CD1c-positive myeloid dendritic cell (primary cell): ENCODE measurements around the gene CRAT.

Experiments
- DNase-seq: peaks from one replicate; pipeline ENCODE4 v3.0.0-alpha.2; 2016; ENCODE audit errors: extremely low spot score

CRAT gene

DNA sequence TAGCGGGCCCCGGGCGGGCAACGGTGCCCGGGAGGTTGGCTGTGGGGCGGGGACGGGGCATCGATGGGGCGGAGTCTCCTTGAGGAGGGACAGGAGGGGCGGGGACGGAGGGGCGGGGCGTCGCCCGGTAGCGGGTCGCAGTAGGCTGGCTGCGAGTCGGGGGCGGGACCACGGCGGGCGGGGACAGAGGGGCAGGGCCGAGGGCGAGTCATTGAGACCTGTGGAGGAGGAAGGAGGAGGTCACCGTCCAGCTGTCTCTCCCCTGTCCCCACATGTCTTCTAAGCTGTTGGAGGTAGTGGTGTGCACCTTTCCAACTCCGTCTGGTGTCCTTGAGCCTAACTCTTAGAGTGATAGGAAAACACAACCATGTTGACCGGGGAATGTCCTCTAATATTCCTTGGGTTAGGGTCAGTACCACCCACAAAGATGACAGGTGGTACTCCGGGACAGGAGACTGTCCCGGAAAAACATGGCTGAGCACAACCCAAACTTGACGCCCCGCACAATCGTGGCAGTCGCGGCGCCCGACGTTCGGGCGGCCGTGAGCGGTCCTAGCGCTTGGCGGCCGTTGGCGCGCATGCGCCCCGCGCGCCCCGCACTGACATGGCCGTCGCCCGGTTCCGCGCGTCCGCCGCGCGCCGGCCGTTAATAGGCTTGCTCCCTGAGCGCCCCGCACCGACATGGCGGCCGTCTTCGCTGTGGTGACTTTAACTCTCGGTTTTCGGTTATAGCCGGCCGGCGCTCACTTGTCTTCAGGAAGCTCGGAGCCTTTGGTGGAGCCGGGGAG lies at the start of gene CRAT, which contains the start of gene PTPA:
TSS of gene CRAT (minus strand) at position 54 of the 788 bp plus-strand sequence. CDS start 284 bp downstream, outside the sequence.
TSS of gene PTPA (plus strand) at position 676 of the 788 bp plus-strand sequence. CDS start 186 bp downstream, outside the sequence.
- peak; percentile 97 for DNase-seq

DNA sequence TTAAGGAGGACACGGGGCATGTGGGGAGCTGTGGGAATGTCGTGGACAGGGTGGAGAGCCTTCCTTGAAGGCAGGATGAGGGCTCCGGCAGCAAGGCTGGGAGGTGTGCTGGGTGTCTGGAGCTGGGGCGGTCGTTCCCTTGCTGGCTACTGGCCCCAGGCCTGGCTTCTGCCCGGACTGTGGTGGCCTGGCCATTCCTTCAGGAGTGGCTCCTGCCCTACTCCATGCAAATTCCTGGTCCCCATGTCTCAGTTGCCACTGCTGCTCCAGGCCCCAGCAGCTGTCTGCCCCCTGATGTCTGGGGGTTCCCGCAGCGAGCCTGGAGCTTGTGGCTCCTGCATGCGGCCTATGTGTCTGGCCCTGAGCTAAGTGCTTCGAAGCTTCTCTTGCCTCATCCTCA lies 45.6 kb upstream of the CRAT start:
- DNase-seq = no peak

- DNase-seq = no peak
These were observed 44.4 kb upstream of the CRAT start for GRCh38 chr9:129154866-129155477.

GRCh38 chr9:129151469-129151868 lies 40.9 kb upstream of the CRAT start:
- DNase-seq = no peak

GRCh38 chr9:129150672-129151211 lies 40.1 kb upstream of the CRAT start:
- no peak for DNase-seq

DNA sequence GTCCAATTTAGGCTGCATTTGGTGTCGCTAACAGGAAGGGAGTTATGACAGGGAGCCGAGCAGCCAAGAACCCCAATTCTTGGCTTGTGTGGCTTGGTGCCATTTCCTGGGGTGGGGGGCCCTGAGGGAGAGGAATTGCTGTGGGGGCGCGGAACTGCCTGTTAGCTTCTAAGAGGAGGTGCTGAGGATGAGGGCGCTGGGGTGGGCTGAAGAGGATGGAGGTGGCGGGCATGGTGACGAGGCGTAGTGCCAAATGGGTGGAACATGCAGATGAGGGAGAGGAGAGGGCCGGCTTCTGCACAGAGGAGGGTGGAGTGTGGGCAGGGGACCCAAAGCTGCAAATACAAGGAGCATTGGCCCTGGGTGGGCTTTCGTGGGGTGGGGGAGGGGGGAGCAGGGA lies 39.5 kb upstream of the CRAT start:
- no peak for DNase-seq

DNA sequence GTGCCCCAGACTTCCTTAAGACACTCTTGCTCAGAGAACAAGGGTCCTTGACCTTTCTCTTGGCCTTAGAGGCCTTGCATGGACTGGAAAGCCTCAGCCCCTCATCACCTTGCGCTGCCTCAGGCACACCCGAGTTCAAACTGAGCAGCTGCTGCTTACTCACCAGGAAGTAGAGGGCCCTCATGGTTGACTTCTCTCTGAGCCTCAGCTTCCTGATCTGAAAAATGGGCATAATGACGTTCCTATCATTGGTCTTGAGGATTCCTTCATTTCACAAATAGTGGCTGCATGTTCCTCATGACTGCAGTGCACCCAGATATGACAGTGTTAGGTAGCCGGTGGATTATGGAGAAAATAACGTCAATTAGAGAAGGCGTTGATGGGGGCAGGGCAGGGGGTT lies 38.8 kb upstream of the CRAT start:
- DNase-seq = no peak

DNA sequence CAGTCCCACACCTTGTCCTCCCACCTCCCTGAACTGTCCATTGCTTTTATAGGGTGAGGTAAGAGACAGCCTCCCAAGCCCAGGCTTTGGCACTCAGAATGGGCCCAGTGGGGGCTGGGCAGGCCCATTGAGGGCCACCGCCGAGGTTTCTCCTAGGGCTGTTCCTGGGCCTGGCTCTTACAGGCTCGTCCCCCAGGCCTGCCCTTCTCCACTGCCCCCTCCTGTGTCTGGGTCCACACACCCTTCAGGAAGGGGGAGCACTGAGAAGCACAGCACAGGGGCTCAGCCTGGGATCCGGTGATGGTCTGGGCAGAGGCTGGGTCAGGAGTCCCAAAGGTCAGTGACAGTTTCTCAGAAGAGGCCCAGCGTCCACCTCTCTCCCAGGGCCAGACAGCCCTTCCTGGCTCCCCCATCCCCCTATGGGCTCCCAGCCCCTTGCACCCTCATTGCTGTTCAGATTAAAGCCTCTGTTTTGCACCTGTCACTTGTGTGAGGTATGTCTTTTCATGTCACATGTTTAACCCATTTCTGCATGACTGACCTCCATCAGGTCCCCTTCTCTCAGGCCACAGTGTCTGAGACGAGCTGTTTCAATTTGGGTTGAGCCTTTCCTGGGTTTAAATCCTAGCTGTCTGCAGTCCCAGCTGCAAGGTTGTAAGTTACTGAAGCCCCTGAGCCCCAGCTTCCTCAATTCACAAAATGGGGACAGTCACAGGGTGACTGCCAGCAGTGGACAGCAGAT lies 38.0 kb upstream of the CRAT start:
- DNase-seq = no peak

- no peak for DNase-seq
These were observed 35.9 kb upstream of the CRAT start for GRCh38 chr9:129146441-129146941.

- DNase-seq = no peak
These were observed 35.3 kb upstream of the CRAT start for GRCh38 chr9:129145841-129146292.

- no peak for DNase-seq
These were observed 34.7 kb upstream of the CRAT start for GRCh38 chr9:129145316-129145715.

DNA sequence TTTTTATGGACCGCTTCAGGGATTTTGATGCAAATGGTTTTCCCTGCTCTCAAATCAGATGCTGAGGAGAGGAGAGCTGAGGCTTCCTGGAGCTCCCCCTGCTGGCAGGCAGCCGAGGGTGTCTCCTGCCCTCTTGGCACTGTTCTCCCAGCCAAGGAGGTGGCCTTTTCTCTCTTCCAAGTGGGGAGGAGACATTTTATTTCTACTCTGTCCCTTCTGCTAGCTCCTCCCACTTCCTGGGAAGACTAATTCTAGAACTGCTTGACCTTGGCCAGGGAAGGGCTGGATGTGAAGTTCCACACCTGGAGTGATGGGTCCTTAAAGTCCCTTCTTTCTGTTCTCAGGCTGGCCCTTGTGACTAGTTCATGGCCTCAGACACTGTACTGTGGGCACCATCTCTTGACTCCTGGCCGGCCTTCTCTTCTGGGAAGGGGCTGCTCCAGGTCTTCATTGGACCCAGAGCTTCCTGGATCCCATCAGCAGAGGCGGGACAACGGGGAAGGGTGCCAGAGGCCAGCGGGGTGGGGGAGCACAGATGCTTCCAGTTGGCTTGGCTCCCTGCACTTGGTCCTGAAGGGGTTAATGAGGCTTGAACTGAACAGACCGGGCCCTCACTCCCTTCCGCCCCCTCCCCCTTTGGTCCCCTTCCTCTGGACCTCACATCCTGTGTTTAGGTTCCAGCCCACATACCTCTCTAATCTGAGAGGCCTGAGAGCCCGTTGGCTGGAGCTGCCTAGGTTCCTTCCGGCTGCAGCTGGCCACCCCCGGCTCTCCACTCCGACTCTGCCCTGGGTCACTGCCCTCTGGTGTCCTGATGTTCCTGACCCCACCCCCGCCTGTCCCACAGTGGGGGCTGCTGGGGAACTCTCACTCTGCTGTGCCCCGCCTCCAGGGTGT lies 32.7 kb upstream of the CRAT start:
- peak; percentile 73 for DNase-seq

- no peak for DNase-seq
These were observed 31.7 kb upstream of the CRAT start for GRCh38 chr9:129142138-129142935.

DNA sequence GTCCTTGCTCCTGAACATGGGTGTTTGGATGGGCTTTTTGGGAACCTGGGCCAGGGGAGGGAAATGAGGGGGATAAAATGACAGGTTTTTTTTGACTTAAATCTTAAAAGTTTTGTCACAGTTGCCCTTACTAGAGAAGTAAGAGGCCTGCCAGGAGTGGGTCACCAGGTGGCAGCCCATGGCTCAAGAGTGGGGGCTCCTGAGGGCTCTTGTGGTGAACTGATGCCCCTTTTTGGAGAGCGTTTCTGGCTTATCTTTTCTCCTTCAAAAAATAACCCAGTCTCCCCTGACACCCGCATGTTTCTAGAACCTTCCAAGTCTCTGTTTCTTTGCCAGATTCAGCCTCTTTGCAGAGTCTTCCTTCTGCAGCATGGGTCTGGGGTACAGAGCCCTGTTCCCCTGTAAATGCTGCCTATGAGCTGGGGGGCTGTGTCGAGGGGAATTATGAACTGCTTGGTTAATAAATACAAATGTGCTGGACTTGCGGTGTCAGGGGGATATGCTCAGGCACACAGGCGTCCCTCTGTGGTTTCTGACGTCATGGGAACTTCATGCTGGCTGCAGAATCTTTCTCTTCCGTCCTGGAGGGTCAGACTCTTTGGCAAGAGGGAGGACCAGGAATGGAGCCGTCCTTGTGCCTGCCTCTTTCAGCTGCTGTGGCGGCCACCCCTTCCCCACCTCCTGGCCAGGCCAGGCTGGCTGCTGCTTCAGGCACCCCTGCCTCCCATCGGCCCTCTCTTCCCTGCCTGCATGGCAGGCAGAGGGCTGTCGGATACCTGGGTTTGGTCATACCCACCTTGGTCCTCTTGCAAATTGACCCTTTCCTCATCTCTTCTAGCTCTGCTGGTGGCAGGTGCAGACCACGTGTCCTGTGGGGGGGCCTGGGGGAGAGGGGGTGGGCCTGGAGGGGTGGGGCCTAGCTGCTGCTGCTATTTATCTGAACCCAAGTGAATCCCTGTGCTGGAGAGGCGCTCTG lies 30.8 kb upstream of the CRAT start:
- DNase-seq = peak; percentile 72

DNA sequence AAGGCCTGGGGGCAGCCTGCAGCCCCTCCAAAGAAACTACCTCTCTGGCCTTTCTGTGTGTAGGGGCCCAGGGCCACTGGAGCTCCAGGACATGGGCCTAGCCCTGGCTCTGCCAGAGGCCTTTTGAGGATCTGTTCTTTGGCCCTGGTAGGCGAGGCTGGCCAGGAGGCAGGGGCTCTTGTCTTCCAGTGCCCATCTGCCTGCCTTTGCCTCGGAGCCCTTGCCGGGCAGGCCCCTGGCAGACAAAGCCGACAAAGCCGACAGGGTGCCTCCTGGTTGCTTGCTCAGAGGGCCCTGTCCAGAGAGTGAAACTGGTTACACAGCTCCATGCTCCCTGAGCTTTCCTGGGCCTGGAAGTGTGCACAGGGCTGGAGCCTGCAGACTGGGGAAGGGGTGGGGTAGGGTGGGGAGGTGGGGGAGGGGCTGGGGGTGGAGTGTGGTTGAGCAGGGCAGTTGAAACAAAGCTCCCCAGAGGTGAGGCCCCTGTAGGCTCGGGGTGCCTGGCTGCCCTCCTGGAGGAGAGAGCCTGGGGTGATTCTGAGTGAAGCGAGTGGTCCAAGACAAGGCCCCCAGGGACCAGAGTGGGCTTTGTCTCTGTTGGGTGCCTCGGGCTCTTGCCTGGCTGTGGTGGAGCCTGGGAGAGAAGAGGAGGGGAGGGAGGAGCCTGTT lies 29.9 kb upstream of the CRAT start:
- DNase-seq = no peak

- DNase-seq = peak; percentile 94
These were observed 29.4 kb upstream of the CRAT start for GRCh38 chr9:129139993-129140396.

- DNase-seq = peak; percentile 92
These were observed 28.8 kb upstream of the CRAT start for GRCh38 chr9:129139233-129139992.
